HFF-Myc (cell line): Measurements from ENCODE around the gene HOXC9.

ENCODE experiments used
- DNase-seq: peaks from one replicate; pipeline ENCODE4 v3.0.0-alpha.2; 2011; ENCODE audit warnings: low read depth; ENCODE audit errors: extremely low read depth
- H3K4me3 ChIP-seq: replicated peaks from 2 replicates; pipeline ENCODE4 v1.5.1; 2011; ENCODE audit warnings: low read depth, mild to moderate bottlenecking, control low read depth, low read length
- TF ChIP-seq, protein P1 (sequence below): IDR thresholded peaks from 2 replicates; pipeline ENCODE4 v1.5.1; 2012; ENCODE audit warnings: mild to moderate bottlenecking, low read depth, low read length, control low read depth; ENCODE audit errors: missing control alignments

HOXC9 gene

DNA sequence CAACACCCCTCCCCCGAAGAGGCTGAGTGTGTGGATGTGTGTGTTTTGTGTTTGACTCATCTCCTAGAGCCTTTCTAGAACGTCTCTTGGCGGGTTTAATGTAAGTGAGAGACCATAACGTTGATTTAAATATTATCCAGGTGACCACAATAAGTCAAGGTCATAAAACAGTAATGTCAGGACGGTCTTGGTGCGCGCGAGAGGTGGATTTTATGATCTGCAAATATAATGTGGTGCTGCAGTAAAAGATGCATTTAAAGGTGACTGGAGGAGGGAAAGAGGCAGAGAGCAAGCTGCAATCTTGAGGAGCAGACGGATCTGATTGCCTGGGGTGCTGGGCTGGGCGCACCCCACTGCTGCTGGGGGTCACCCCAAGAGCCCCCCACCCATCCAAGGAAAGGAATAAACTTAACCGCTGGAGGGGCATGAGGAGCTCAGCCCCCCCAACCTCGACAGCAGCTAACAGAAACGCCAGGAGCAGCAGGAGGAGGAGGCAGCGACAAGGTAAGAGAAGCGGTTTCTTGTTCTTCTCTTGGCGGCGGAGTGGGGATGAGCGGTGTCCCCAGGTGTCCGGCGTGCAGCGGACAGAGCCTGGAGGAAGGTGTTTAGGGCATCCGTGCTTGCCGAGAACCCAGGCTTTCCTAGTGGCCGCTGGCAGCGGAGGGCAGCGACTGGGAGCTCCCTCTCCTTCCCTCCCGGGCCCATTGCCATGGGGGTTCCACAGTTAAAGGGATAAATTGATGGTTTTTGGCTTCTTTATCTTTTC is 9.5 kb upstream of the HOXC9 start:
- H3K4me3 ChIP-seq: no peak overlapping the region
- TF ChIP-seq, protein P1, sequence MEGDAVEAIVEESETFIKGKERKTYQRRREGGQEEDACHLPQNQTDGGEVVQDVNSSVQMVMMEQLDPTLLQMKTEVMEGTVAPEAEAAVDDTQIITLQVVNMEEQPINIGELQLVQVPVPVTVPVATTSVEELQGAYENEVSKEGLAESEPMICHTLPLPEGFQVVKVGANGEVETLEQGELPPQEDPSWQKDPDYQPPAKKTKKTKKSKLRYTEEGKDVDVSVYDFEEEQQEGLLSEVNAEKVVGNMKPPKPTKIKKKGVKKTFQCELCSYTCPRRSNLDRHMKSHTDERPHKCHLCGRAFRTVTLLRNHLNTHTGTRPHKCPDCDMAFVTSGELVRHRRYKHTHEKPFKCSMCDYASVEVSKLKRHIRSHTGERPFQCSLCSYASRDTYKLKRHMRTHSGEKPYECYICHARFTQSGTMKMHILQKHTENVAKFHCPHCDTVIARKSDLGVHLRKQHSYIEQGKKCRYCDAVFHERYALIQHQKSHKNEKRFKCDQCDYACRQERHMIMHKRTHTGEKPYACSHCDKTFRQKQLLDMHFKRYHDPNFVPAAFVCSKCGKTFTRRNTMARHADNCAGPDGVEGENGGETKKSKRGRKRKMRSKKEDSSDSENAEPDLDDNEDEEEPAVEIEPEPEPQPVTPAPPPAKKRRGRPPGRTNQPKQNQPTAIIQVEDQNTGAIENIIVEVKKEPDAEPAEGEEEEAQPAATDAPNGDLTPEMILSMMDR: no peak
- no peak for DNase-seq

DNA sequence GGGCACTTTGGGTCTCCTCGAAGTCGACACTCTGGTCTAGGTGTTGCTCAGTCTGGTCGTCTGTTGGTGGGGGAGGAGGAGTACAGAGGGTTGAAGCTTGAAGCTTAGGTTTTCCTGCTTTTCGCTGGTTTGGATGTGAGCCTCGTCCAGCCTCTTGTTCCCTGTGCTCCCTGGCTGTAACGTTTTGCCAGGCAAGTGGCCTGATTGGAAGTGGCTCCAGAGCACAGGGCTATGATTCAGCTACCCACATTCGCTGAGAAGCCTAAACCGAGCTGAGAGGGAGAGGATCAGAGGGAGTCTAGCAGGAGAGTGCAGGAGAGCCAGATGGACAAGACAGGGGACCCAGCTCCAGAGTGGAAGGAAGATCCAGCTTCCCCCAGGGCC is 8.9 kb upstream of the HOXC9 start:
- no peak overlapping the region for H3K4me3 ChIP-seq
- no peak for DNase-seq
- TF ChIP-seq, protein P1: no peak

DNA sequence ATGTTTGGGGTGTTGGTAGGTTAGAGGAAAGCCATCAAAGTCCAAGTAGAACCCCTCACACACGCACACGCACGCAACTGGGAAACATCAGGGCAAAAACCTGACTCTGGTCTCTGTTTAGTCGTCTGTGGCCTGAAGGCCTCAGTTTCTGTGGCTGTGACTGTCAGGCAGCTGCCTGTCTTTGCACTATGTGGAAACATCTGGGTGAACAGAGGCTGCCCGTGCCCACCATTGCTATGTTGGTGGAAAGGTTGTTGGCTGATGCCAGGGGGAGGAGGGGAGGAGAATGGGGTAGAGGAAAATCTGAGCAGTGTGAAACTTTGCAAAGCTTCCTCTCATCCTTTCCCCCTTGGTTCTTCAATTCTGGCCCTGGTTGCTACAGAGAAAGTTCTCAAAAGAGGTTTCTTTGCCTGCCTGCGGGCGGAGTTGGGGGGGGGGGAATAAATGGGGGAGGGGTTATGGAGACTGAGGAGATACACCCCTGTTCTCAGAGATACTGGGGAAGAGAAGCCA is 7.5 kb upstream of the HOXC9 start:
- DNase-seq: no peak
- no peak overlapping the region for H3K4me3 ChIP-seq
- TF ChIP-seq, protein P1: no peak

DNA sequence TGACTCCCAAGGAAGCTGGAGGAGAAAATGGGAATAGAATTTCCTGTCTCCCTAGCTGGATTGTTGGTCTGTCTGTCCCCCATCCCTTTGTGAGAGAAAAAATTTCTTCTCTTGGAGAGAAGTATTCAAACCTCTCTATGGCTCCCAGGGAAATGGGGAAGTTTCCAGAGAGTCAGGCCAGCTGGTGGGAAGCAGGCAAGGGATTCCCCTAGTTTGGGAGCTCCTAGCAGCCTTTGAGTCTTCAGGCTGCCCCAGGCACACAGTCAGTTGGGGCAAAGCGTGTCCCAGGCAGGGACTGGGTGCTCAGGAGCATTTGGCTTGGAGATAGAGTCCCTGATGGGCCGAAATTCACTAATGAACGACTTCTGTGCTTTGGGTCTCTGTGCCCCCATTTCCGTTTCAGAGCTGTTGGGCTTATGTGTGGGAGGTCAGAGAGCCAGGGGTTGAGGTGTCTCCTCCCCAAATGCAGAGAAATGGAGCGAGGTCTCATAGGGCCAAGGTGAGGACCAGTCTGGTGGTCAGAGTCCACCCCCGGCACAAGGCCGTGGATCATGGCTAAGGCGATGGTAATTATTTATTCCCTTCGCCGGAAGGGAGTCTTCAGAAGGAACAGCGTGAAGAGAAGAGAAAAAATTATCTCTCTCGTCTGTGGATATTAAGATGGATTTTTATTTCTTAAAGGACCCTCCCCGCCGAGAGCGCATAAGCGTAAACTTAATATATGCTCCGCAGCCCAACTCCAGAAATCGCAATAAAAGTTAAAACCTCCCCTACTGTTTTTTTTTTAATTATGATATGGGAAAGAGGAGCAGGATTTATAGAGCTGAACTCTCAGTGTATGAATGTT is 6.6 kb upstream of the HOXC9 start:
- no peak for DNase-seq
- H3K4me3 ChIP-seq: no peak overlapping the region
- TF ChIP-seq, protein P1: no peak

DNA sequence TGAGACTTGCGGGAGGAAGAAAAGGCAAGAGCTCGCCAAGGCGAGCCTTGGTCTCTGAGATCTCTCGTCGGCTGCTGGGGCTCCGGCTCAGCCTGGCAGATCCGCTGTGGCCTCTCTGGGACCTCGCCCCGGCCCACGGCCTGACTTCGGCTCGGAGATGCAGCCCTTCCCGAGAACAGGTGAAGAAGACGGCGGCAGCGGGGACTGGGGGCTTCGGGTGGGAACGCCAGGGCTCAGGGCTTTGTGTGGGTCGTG is 6.0 kb upstream of the HOXC9 start:
- no peak for DNase-seq
- TF ChIP-seq, protein P1: no peak
- no peak overlapping the region for H3K4me3 ChIP-seq

DNA sequence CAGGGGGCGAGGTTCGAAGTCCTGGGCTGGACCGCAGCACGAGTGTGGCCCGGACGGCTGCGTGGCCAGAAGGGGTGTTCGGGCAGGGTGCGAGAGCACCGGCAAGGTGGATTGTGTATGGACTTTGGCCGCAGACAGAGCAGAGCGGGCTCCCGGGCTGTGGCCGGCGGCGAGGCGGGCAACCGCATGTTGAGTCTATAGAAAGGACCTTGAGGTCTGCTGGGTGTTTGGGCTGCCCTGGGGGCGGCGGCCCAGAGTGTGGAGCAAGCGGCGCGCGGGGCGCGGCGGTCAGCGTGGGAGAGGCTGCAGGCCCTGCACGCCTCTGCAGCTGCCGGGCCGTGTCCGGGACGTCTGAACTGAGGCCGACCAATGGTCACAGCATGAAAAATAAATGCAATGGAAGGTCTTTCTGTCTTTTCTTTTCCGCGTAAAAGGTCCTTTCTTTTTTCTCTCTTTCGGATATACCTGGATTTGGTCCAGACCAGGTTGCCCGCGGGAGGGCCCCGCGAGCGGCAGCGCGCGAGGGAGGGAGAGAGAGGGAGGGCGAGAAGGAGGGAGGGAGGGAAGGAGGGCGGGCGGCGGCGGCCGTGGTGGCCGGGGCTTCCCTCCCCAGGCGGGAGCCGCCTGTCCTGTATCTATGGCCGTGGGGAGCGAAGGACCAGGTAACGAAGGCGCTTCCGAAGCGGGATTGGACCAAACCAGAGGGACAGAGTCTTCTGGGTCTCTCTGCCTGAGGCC is 5.5 kb upstream of the HOXC9 start:
- DNase-seq: no peak
- no peak overlapping the region for H3K4me3 ChIP-seq
- TF ChIP-seq, protein P1: no peak
